Measurements from ENCODE around the gene SUGCT.

DNA sequence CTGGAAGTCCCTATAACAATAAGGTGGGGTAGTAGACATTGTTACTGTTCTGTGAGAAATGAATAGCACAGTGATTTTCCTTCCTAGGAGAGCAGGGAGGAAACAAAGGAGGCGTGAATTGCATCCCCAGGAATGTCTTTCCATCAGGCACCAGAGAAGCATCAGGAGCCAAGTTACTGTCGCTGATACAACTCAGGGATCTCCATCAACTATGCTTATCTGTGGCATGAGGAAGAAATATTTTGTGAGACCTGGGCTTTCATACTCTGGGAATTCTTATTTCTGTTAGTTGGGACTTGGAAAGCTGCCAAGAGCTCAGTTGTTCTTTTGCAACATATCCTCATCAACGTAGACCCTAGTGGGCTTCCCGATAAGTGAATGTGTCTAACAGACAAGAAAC lies 622.3 kb downstream of the SUGCT start:
- no peak for TF ChIP-seq ZNF792 (tag by site-specific recombination; IDR thresholded peaks at IDR 0.05)
- no peak for TF ChIP-seq ZNF202 (tag by site-specific recombination; IDR thresholded peaks at IDR 0.05; ENCODE audit: borderline replicate concordance)
- TF ChIP-seq KLF10 (tag by site-specific recombination; IDR thresholded peaks at IDR 0.05): no peak
- no peak for TF ChIP-seq ZNF121 (tag by site-specific recombination; IDR thresholded peaks at IDR 0.05)
- no peak for TF ChIP-seq CTCF (tag by site-specific recombination; IDR thresholded peaks at IDR 0.05)
- TF ChIP-seq IKZF3 (tag by site-specific recombination; IDR thresholded peaks at IDR 0.05): no peak
- no peak for TF ChIP-seq HOXA7 (CRISPR knock-in tag; IDR thresholded peaks at IDR 0.05; ENCODE audit: borderline replicate concordance)
- no peak for TF ChIP-seq ZNF701 (tag by site-specific recombination; IDR thresholded peaks at IDR 0.05)
- TF ChIP-seq ZNF768 (tag by site-specific recombination; IDR thresholded peaks at IDR 0.05): no peak

All from HEK293 (cell line).